Measurements from ENCODE around the gene TMEM80.
A peak's percentile ranks its signal among the peaks of the same experiment; 100 is the strongest.
"Not testable (repeated sequence)": the region's sequence is repeated elsewhere in the genome, so short reads cannot be mapped to it uniquely, and the experiment has no call there.

Gene TMEM80

GRCh38 chr11:723120-723883 is 27.7 kb downstream of the TMEM80 start:
- DNase-seq: peak; percentile 69

DNA sequence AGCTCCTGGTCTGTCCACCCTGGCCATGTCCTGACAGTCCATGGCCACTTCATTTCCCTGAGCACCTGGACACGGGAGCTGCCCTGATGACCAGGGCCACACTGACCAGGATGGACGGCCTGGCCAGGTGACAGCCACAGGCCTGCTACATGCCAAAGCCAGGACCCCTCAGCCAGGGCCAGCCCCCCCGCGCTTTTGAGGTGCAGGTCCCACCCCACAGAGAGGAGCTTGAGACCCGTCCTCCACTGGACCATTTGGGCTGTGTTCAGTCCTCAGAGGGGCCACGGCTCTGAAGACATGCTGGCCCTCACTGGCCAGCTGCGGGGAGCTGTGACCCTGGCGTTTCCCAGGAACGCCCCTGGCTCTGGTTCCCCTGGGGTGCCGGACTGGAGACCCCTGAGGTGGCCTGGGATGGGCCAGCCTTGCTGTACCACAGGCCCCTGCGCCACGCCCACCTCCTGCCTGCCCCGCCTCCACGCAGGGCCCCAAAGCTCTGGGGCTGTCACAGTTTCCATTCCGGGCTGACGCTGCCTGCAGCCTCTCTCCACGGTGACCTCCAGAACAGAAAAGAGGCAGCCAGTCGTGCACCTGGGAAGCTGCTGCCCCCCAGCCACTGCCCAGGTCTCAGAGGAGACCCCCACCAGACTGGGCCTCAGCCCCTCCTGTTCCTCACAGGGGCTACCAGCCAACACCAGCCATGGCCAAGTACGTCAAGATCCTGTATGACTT is 28.6 kb downstream of the TMEM80 start:
- no peak for DNase-seq

DNA sequence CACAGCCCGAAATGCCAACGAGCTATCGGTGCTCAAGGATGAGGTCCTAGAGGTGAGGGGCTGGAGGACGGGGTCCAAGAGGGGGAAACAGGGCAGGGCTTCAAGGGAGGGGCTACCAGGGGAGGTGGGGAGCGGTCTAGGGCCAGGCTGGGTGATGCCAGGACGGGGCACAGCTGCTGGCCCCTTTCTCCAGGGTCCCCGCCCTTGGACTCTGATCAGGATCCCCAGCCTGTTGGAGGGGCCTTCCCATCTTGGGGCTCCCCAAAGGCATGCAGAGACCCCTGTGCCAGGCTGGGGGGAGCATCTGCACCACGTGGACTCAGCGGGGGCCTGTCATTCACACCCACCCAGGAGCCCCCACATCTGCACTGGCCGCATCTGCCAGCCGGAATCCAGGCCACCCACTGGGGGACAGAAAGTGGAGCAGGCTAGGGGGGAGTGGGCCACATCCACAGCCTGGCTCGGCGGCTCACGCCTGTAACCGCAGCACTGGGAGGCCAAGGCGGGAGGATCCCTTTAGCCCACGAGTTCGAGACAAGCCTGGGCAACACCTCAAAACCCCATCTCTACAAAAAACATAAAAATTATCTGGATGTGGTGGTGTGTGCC is 29.3 kb downstream of the TMEM80 start:
- no peak for DNase-seq

- DNase-seq: peak; percentile 17
Observed at GRCh38 chr11:725624-726202, 30.1 kb downstream of the TMEM80 start.

- peak; percentile 70 for DNase-seq
Observed at GRCh38 chr11:726278-727220, 30.9 kb downstream of the TMEM80 start.

DNA sequence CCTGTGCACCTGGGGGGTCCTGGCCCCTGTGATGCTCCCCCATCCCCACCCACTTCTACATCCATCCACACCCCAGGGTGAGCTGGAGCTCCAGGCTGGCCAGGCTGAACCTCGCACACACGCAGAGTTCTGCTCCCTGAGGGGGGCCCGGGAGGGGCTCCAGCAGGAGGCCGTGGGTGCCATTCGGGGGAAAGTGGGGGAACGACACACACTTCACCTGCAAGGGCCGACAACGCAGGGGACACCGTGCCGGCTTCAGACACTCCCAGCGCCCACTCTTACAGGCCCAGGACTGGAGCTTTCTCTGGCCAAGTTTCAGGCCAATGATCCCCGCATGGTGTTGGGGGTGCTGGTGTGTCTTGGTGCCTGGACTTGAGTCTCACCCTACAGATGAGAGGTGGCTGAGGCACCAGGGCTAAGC is 31.7 kb downstream of the TMEM80 start:
- DNase-seq: no peak

DNA sequence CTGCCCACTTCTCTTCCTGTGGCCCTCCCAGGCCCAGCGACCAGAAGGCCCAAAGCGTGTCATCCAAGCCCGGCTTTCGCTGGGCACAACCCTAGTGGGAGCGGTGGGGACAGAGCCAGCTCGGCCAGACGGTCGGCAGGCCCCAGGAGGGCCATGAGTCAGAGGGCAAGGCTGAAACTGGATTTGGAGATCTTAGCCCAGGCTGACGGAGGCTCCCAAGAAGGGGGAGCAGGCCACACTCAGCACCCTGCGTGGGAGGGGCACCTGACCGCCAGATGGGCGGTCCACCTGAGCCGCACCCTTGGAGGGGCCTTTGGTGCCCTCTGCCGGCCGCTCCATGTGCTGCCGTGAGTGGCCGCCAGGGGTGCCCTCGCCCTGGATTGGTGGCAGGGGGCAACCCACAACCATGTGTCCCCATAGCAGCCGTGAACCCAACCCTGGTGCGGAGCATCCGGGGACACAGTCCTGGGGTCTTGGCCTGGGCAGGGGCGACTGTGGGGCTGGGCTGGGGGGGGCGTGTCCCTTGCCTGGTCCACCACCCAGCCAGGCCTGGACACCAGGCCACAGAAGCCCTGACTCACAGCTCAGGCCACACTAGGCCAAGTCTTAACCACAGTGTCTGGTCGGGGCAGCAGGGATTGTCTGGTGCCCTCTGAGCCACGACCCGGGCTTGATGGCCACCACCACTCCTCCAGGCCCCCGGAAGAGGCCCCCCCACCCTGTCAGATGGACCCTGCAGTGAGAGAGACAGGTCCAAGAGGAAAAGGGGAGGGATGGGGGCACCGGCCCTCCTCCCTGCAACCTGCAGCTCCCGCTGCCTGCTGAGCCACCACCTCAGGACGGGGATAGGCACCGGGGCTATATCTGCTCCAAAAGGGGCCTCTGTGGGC is 32.5 kb downstream of the TMEM80 start:
- DNase-seq: peak; percentile 84

DNA sequence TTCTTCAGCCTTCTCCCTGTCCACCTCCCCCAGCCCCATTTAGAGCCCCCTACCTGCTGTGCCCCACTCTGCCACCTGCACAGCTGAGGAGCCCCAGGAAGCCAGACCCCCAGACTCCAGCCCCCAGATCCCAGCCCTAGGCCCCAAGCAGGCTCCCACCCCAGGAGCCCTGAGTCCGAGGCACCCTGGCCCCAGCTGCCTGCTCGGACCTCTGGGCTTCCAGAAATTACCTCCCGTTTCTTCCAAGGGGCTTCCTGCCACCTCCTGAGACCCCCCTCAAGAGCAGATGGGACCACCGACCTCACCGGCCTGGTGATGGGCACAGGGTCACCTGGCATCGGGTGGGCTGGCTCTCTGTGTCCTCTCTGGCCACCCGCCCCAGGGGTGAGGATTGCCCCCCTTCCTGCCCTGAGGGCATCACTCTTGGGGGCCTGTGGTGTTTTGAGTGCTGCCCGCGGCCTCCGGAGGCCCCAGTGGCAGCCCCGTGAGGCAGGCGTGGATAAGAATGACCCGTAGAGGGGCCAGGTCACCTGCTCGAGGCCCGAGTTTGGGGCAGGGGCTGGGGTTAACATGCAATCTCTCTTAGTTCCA is 33.4 kb downstream of the TMEM80 start:
- DNase-seq: no peak

GRCh38 chr11:729492-730074 is 34.0 kb downstream of the TMEM80 start:
- no peak for DNase-seq

DNA sequence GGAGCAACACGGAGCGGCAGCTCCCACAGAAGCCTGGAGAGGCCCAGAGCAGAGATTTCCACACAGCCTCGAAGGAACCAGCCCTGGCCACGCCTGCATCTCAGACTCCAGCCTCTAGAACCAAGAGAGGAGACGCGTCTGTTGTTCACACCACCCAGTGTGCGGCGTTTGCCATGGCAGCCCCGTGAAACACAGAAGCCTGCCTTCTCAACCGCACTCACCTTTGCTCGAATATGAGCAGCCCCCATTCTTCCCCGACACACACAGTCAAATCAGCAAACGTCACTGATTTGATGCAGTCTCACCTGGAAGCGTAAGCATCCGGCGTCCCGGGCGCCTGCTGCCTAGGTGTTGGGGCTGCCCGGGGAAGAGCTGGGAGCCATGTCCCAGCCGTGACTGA is 37.5 kb downstream of the TMEM80 start:
- no peak for DNase-seq

DNA sequence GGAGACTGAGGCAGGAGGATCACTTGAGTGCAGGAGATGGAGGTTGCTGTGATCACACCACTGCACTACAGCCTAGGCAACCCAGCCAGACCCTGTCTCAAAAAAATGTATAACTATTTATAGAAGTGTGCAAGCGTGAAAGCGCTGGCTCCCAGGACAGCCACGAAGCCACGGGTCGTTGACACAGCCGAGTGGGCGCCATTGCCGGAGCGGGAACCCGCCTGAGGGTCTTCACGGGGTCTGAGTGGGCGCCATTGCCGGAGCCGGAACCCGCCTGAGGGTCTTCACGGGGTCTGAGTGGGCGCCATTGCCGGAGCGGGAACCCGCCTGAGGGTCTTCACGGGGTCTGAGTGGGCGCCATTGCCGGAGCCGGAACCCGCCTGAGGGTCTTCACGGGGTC is 38.9 kb downstream of the TMEM80 start:
- not testable (repeated sequence) for DNase-seq

GRCh38 chr11:737366-737765 is 41.8 kb downstream of the TMEM80 start:
- DNase-seq: peak; percentile 27

DNA sequence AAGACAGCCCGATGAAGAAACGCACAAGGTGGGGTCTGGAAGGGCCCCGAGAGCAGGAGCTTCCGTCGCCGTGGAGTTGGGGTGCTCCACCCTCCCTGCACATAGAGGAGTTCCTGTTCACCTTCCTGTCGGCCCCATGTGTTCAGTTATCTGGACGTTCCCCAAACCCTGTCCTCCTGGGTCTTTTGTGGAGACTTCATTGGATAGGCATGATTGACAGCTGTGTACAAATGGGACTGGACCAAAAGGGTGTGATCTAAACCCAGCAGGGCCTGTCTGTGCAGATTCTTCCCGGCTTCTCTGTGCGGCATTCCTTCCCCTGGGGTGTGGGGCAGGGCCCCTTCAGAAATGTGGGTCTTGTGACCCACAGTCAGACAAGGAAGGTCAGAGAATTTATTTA is 42.3 kb downstream of the TMEM80 start:
- DNase-seq: peak; percentile 51

DNA sequence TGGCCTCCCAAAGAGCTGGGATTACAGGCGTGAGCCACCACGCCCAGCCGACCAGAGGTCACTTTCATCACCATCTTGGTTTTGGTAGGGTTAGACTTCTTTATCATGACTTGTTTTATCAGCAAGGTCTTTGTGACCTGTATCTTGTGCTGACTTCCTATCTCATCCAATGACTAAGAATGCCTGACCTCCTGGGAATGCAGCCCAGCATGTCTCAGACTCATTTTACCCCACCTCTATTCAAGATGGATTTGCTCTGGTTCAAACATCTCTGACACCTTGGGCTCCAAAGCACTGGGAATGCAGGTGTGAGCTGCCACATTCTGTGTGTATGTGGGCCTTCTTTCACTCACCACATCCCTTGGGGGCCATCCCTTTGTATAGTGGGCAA is 46.5 kb downstream of the TMEM80 start:
- DNase-seq: no peak

GRCh38 chr11:742571-743201 is 47.1 kb downstream of the TMEM80 start:
- DNase-seq: no peak

DNA sequence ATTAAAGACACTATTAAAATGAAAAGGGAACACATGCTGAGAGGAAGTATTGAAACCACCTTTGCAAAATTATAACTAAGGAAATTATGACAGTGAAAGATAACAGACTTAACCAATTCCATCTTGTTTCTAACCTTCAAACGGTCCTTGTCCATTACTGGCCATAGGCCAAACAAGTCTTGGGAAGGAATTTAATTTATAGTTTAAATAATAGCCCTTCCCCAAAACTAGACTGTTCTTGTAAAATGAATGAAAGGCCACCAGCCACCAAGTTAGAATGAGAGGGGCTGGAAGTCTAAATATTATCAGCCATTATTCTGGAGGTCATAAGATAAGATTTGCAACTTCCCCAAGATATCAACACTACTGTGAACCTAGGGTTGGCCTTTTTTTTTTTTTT is 49.8 kb downstream of the TMEM80 start:
- no peak for DNase-seq

GRCh38 chr11:746289-747157 is 50.9 kb downstream of the TMEM80 start:
- peak; percentile 44 for DNase-seq

GRCh38 chr11:747158-748006 is 51.8 kb downstream of the TMEM80 start, which contains the start of gene TALDO1:
TALDO1 (plus strand) TSS chr11:747464; CDS start chr11:747482, 18 bp downstream.
- peak; percentile 89 for DNase-seq

Measured in CD4-positive, alpha-beta T cell treated with Interleukin-6 for 4 hours (primary cell).